ENCODE data around the gene RPL36.

GRCh38 chr19:5687360-5688198 is 2.5 kb upstream of the RPL36 start:
- TF ChIP-seq CTCF (IDR thresholded peaks at IDR 0.05) (peak in 2 of 6 experiments; percentile 38 to 42), POLR2AphosphoS5 (IDR thresholded peaks at IDR 0.05) (no peak), POLR2A (IDR thresholded peaks at IDR 0.05) (no peak)

Data from upper lobe of left lung (tissue), 4 donors.